GM18505 (cell line): ENCODE results near the gene RBMS2.
A peak's percentile ranks its signal among the peaks of the same experiment; 100 is the strongest.

Experiments
- ATAC-seq: cut with Tn5 transposase; IDR thresholded peaks from one replicate; pipeline ENCODE4 v1.9.1; 2021; ENCODE audit not compliant: unreplicated experiment
- POLR2A ChIP-seq: IDR thresholded peaks from 4 replicates; pipeline ENCODE4 v1.6.1; 2011; ENCODE audit warnings: borderline replicate concordance; ENCODE audit not compliant: insufficient read depth, insufficient read length; ENCODE audit errors: extremely low read depth

The RBMS2 gene

GRCh38 chr12:56629459-56630179, 108.0 kb downstream of the RBMS2 start:
- peak; percentile 2 for ATAC-seq
- no peak for TF ChIP-seq POLR2A

GRCh38 chr12:56630180-56630632, 108.6 kb downstream of the RBMS2 start, which contains the start of gene BAZ2A:
Gene BAZ2A (minus strand): TSS chr12:56630326. CDS start chr12:56617530, 12,796 bp downstream.
- peak; percentile 51 for ATAC-seq
- peak; percentile 15 for TF ChIP-seq POLR2A

- ATAC-seq: no peak
- peak; percentile 33 for TF ChIP-seq POLR2A
Measured at GRCh38 chr12:56631790-56632700, 110.4 kb downstream of the RBMS2 start.

GRCh38 chr12:56632701-56633467, 111.3 kb downstream of the RBMS2 start:
- ATAC-seq: no peak
- no peak for TF ChIP-seq POLR2A

- no peak for ATAC-seq
- TF ChIP-seq POLR2A: no peak
Measured at GRCh38 chr12:56633468-56634241, 112.0 kb downstream of the RBMS2 start.

- no peak for ATAC-seq
- no peak for TF ChIP-seq POLR2A
Measured at GRCh38 chr12:56634242-56634836, 112.7 kb downstream of the RBMS2 start.

- peak; percentile 49 for TF ChIP-seq POLR2A
- ATAC-seq: peak; percentile 21
Measured at GRCh38 chr12:56634837-56635791, 113.5 kb downstream of the RBMS2 start.

- TF ChIP-seq POLR2A: peak; percentile 62
- ATAC-seq: peak; percentile 43
Measured at GRCh38 chr12:56635806-56636674, 114.4 kb downstream of the RBMS2 start.

- ATAC-seq: peak; percentile 42
- peak; percentile 50 for TF ChIP-seq POLR2A
Measured at GRCh38 chr12:56636675-56637540, 115.3 kb downstream of the RBMS2 start.
